HG03280 (cell line): ENCODE results near the gene TADA3.

ENCODE experiments used
- ATAC-seq: cut with Tn5 transposase; IDR thresholded peaks from one replicate; pipeline ENCODE4 v1.9.1; 2021; ENCODE audit warnings: mild to moderate bottlenecking, moderate library complexity; ENCODE audit not compliant: unreplicated experiment

The TADA3 gene

DNA sequence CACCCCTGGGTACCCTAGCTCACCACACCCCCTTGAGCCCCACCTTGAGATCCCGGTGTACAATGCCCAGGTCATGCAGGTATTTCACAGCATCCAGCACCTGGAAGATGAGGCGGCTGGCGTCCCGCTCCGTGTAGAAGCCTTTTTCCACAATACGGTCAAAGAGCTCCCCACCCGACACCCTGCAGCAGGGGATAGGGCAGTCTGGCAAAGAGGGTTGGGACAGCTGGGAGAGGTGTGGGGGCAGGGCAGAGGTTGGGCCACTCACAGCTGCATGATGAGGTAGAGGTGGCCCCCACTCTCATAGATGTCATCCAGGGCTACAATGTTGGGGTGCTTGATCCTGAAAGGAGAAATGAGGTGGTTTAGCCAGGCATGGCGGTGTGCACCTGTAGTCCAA, 29.4 kb downstream of the TADA3 start:
- no peak for ATAC-seq

DNA sequence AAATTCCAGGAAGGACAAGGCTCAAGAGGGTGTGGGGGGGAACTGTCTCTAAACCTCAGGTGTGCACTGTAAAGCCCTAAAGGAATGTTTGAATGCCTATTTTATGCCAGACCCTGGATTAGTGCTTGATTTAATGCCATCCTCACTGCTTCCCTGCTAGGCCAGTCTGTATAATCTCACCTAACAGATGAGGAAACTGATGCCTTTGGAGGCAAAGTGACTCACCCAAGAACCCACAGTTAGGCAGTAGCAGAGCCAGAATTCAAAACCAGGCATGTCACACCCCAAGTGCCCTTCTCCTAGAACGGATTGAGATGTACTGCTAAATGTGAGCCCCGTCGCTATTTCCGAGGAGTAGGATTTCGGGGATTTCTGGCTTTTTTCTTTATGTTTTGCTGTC, 30.4 kb downstream of the TADA3 start:
- no peak for ATAC-seq

DNA sequence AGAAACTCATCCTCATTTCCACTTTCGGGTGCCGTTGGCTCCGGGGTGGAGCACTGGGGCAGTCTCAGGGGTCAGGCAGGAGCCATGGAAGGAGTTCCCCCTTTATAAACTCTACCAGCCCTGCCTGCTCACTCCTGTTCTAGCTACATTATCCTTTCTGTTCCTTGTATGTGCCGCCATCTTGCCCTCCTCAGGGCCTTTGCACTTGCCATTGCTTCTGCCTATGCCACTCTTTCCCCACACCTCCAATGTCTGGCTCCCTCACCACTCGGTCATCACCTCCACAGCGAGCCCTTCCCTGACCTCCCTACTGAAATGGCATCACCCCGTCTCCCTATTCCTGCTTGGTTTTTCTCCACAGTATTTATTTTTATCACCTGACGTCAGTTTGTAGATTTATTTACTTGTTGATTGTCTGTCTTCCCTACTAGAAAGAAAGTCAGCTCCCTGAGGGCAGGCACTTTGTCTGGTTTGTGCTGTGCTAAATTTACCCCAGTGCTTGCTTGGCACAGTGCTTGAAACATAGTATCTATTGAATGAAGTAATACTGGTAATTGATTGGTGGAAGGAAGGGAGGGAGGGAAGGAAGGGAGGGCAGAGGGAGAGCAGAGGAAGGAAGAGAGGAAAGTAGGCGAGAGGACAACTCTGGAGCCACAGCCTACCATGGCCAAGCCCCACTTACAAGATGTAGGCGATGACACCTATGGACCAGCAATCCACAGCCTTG, 31.3 kb downstream of the TADA3 start:
- ATAC-seq: no peak

DNA sequence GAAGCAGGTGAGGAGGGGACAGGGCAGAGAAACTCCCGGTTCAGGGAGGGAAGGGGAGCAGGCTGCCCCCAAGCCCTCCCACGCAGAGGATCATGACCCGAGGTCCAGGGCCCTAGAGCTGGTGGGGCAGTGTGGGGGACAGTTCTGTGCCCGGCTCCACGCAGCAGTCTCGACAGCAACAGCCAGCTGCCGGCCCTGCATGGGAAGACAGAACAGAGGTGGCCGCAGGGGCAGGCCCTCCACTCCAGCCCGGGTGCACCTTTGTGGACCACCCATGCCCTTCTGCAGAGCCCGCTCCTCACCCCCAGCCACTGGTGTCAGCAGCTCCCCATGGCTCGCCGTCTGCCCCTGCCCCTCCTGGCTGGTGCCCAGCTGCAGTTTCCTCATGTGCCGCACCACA, 34.8 kb downstream of the TADA3 start:
- no peak for ATAC-seq

DNA sequence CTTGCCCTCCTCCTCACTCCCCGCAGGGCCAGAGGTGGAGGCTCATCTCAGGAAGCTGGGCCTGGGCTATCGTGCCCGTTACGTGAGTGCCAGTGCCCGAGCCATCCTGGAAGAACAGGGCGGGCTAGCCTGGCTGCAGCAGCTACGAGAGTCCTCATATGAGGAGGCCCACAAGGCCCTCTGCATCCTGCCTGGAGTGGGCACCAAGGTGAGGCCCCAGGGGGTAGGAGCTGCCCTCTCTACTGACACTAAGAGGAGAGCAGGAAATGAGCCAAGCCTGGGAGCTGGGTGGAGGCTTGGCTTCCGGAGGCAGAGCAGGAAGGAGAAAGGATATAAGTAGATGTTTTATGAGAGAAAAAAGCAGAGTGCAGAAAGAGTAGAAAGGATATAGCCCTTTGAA, 37.6 kb downstream of the TADA3 start:
- no peak for ATAC-seq

DNA sequence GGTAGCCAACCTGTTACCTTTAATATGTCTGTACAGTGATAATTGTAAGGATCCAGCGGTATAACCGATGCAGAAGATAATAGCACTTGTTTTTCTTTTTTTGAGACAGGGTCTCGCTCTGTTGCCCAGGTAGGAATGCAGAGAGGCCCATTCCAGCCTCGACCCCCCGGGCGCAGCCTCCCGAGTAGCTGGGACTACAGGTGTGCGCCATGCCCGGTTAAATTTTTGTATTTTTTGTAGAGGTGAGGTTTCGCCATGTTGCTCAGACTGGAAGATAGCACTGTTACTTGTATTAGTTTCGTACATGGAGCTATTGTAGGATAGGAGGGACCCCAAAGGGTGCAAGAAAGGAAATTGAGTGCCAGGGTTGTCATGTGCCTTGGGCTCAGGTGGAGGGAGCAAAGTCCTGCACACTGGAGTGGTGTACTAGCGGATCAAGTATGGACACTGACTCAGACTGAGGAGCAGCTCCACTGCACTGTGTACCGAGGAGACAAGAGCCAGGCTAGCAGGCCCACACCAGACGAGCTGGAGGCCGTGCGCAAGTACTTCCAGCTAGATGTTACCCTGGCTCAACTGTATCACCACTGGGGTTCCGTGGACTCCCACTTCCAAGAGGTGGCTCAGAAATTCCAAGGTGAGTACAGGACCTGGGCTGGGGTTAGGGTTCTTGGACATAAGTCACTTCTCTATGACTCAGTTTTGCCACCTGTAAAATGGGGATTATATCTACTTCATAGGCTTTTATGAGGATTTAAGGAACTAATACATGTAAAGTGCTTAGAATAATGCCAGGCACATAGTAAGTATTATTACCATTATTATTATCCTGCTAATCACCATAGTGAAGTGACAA, 41.5 kb downstream of the TADA3 start:
- ATAC-seq: no peak

DNA sequence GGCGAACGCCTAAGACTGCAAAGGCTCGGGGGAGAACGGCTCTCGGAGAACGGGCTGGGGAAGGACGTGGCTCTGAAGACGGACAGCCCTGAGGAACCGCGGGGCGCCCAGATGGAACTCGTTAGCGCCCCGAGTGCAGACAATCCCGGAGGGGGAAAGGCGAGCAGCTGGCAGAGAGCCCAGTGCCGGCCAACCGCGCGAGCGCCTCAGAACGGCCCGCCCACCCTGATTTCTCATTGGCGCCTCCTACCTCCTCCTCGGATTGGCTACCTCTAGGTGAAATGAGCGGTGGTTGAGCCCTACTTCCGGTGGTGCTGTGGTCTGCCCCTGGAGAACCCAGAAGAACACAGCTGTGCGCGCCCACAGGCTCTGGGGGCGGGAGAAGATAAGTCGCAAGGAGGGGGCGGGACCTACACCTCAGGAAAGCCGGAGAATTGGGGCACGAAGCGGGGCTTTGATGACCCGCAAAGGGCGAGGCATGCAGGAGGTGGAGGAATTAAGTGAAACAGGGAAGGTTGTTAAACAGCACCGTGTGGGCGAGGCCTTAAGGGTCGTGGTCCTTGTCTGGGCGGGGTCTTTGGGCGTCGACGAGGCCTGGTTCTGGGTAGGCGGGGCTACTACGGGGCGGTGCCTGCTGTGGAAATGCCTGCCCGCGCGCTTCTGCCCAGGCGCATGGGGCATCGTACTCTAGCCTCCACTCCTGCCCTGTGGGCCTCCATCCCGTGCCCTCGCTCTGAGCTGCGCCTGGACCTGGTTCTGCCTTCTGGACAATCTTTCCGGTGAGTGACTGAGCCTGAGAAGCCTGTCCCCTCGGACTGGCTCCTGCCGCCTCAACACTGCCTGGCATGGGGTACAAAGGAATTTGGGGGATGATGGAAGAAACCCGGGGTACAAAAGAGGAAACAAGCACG, 42.4 kb downstream of the TADA3 start, which contains the start of gene OGG1:
TSS of gene OGG1 (plus strand) at position 308 of the 911 bp plus-strand sequence. CDS start at position 643, 335 bp downstream.
- peak; percentile 93 for ATAC-seq

DNA sequence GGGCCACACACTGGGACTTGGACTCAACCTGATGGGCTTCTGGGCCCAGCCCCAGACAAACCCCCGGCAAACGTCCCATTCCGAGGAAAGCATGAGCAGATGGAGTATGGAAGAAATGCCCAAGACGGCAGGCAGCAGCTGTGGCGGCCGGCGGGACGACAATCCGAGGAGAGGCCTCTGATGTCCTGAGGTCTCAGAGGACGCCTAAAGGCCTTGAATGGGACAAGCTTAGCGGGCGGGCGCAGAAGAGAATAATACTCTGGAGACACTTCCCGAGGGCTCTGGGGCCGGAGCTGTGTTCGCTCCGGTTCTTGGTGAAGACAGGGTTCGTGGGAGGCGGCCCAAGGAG, 43.0 kb downstream of the TADA3 start:
- ATAC-seq: no peak

DNA sequence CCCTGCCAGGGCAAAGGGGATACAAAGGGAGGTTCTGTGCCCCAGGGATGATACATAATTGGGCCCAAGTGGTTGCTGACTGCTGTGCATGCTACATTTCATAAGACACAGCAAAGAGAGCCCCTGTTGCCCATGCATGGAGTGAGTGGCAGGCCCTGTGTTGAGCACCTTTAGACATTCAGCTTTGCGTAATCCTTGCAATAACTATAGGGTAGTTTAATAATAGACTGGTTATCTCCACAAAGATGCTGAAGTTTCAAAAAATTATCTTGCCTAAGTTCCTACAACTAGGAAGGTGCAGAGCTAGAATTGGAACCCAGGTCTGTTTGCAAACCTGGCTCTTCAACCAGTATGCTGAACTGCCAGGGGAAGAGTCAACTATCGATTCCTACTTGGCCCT, 44.2 kb downstream of the TADA3 start:
- ATAC-seq: no peak

DNA sequence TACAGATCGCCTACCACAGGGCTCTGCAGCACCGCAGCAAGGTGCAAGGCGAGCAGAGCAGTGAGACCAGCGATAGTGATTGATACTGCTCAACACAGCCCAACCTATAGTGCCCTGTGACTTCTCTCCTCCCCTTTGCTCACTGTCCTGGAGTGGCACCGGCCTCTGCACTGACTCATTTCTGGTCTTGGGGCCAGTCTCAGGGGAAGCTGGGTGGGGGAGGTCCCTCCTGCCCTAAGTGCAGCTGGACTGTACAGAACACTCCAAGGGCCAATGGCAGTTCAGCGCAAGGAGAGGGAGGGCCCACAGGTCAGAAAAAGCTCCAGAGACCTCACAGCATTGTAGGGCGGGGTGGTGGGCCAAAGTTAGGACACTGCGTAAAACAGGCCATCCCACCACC, 45.0 kb downstream of the TADA3 start:
- peak; percentile 19 for ATAC-seq

DNA sequence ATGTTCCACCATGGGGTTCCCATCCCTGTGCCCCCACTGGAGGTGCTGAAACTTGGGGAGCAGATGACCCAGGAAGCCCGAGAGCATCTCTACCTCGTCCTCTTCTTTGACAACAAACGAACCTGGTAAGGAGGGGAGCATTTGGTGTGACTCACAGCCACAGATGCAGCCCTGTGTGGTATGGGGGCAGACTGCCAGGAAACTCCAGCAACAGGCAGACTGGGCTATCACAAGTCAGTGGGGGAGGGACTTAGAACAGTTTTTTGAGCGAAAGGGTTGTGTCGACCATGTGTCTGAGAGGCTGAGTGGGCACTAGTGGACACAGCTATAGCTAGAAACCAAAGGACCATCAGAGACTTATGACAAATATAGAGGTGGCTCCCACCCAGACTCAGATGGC, 45.9 kb downstream of the TADA3 start:
- ATAC-seq: no peak

DNA sequence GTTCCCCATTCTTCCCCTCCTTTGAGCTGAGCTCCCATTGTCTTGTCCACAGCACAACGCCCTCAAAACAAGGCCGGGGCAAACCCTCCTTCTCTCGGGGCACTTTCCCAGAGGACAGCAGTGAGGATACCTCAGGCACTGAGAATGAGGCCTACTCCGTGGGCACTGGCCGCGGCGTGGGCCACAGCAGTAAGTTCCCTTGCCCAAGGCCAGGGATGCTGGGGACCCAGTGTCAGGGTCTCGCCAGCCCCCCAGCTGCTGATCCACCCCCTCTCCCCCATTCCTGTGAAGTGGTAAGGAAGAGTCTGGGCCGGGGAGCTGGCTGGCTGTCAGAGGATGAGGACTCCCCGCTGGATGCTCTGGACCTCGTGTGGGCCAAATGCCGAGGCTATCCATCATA, 46.8 kb downstream of the TADA3 start:
- ATAC-seq: no peak

DNA sequence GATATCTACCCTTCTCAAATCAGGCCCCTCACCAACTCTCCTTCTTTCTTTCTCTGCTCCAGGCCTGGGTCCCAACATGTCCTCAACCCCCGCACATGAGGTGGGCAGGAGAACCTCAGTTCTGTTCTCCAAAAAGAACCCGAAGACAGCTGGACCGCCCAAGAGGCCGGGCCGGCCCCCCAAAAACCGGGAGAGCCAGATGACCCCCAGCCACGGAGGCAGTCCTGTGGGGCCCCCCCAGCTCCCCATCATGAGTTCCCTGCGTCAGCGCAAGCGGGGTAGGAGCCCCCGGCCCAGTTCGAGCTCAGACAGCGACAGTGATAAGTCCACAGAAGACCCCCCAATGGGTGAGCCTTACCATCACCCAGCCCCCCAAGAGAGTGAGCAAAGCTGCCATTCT, 48.1 kb downstream of the TADA3 start:
- ATAC-seq: no peak

DNA sequence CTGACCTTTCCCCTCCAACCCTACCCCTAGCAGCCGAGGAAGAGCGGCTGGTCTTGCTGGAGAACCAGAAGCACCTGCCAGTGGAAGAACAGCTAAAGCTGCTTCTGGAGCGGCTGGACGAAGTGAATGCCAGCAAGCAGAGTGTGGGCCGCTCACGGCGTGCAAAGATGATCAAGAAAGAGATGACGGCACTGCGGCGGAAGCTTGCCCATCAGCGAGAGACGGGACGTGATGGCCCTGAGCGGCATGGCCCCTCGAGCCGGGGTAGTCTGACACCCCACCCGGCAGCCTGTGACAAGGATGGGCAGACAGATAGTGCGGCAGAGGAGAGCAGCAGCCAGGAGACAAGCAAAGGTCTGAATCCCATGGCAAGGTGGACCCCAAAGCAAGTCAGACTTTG, 48.7 kb downstream of the TADA3 start:
- no peak for ATAC-seq

DNA sequence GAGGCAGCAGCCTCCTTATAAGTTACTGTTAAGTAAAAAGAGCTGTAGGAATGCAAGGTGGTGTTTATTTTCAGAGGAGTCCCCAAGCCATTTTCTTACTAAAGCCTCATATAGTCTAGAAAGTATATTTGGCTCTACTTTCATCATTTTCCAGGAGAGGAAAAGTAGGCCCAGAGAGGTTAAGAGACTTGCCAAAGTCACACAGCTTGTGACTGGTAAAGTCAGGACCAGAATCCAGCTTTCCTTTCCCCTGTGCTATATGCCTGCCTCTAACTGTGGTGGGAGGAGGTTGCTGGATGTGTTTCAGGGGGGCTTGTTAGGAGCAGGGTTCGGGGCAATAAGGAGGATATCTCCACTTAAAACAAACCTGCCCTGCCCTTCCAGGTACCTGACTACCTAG, 49.7 kb downstream of the TADA3 start:
- ATAC-seq: no peak

DNA sequence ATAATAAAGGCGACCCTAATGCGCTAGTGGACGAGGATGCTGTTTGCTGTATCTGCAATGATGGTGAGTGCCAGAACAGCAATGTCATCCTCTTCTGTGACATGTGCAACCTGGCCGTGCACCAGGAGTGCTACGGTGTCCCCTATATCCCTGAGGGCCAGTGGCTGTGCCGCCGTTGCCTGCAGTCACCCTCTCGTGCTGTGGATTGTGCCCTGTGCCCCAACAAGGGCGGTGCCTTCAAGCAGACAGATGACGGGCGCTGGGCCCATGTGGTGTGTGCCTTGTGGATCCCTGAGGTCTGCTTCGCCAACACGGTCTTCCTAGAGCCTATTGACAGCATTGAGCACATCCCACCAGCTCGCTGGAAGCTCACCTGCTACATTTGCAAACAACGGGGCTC, 53.1 kb downstream of the TADA3 start:
- no peak for ATAC-seq

DNA sequence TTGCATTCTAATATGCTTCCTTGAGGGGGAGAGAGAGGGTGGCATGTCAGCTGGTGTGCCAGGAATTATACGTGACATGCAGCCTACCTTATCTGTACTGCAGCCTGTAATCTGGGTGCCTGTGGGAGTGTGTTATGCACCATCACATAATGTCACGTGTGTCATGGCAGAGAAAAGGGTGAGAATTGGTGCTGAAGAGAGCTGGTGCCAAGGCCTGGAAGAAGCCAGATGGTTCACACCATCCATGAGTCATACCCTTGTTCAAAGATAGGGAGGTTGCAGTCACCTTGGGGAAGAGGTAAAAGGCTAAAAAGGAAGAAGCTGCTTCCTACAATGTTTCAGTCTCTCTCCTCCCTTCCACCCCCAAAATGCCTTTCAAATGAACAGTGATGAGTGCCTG, 55.4 kb downstream of the TADA3 start:
- no peak for ATAC-seq

DNA sequence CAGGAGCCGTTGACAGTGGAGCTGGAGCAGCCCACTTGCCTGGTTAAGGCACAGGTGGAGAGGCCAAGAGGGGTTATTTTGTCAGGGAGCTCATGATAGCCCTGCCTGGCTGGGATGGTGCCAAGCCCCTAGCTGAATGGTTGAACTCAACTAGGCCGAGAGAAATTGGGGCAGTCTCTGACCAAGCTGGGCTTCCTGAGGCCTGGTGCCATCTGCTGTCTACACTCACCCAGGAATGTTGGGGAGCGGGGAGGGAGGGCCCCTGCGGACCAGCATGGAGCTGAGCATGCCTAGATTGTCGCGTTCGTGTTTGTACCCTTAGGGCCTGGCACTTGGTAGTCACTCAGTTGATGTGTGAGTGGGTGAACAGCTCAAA, 59.5 kb downstream of the TADA3 start:
- no peak for ATAC-seq

DNA sequence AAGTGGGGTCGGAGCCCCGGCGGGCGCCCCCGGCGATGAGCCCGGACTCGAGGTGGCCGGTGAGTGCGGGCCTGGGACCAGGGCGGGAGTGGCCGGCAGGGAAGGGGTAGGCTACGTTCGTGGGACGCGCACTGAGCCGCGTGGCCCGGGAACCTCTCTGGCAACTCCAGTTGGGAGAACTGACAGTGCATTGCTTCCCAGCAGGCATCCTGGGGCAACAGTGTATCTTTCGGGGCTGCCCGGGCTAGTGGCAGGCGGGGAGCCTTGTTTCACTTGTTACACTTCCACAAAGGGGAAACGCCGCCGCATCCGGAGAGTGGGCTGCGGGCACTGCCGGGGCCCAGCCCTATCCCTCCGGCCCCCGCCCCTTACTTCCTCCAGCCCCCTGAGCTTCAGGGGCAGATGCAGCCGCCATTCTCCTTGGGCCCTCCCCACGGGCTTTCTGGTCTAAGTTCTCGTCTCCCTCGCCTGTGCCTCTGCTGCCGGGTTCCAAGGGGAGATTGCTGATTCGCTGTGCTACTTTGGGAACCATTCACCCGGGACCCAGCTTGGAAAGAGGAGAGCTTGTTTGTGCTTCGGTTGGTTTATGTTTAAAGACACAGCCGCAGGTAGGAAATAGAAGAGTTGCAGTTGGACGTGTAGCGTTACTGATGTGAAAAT, 60.1 kb downstream of the TADA3 start:
- no peak for ATAC-seq

DNA sequence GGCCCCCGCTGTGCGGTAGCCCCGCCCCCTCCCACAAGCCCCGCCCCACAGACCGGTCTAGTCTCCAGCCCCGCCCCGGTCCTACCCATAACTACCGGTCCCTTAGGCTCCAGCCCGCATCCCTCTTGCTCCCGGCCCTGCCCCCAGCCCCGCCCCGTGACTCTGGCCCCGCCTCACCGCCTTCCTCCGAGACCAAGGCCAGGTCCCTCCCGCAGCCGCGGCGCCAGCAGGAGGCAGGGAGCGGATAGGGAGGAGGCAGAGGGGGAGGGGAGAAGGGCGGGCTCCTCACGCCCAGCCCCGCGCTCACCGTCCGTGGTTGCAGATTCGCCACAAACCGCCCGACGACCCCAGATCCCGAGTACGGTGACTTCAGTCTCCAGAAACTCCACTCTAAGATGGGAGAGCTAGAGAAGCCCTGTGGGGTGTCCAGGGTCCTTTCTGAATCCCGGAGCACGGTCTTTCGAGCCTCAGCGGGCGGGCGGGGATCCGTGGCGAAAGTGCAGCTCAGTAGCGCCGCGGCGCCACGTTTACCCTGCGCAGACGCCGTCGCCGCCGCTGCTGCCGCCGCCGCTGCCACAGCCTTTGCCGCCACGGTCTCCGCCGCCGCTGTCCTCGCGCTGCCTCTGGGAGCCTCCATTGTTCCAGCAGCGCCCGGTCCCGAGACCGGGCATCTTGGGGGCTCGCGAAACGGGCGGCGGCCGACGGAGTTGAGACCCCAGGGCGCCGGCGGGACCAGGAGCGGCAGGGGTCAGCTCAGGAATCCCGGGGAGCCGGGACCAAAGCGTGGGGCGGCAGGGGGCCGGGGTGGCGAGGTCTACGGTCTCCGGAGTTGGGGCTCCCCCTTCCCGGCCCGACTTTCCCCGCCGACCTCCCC, 60.8 kb downstream of the TADA3 start, which contains the start of gene BRPF1:
TSS of gene BRPF1 (plus strand) at position 530 of the 874 bp plus-strand sequence. CDS start 2,406 bp downstream, outside the sequence.
- peak; percentile 96 for ATAC-seq
